ENCODE measurements around the gene XPR1. TPM values are rescaled to one million over a fixed set of nuclear protein-coding genes. Genes with fewer than 3 reads are reported as not detected.
"Not testable (repeated sequence)": the region's sequence is repeated elsewhere in the genome, so short reads cannot be mapped to it uniquely, and the experiment has no call there.

XPR1 gene
- total RNA-seq, 6 experiments from 2014 or later: 25.0 to 44.7 (median 34.0) TPM

GRCh38 chr1:180644526-180645192 lies 12.8 kb downstream of the XPR1 start:
- DNase-seq: no peak
- no peak for TF ChIP-seq CTCF (IDR thresholded peaks at IDR 0.05)
- Mint-ChIP-seq H3K27ac (no peak overlapping the region), H3K36me3 (ENCODE audit: low read depth) (no peaks in the 10 kb centered on the region), H3K4me1 (ENCODE audit: low read depth) (peaks cover 21% of the 10 kb centered on the region), H3K4me3 (no peak overlapping the region), H3K27me3 (ENCODE audit: insufficient read depth) (no peaks in the 10 kb centered on the region), H3K9me3 (no peaks in the 10 kb centered on the region)

- H3K9me3 Mint-ChIP-seq; H3K27ac Mint-ChIP-seq; H3K4me3 Mint-ChIP-seq; H3K36me3 Mint-ChIP-seq (ENCODE audit: low read depth); H3K27me3 Mint-ChIP-seq (ENCODE audit: insufficient read depth); DNase-seq: not testable (repeated sequence)
- peaks cover 19% of the 10 kb centered on the region for H3K4me1 Mint-ChIP-seq (ENCODE audit: low read depth)
Observed at GRCh38 chr1:180645261-180645660, 13.4 kb downstream of the XPR1 start.

GRCh38 chr1:180646093-180646492 lies 14.3 kb downstream of the XPR1 start:
- no peak for DNase-seq
- H3K4me3 Mint-ChIP-seq: no peak overlapping the region
- no peaks in the 10 kb centered on the region for H3K36me3 Mint-ChIP-seq (ENCODE audit: low read depth)
- TF ChIP-seq CTCF (IDR thresholded peaks at IDR 0.05): no peak
- H3K27ac Mint-ChIP-seq: no peak overlapping the region
- no peaks in the 10 kb centered on the region for H3K27me3 Mint-ChIP-seq (ENCODE audit: insufficient read depth)
- no peaks in the 10 kb centered on the region for H3K9me3 Mint-ChIP-seq
- H3K4me1 Mint-ChIP-seq (ENCODE audit: low read depth): peaks cover 13% of the 10 kb centered on the region

GRCh38 chr1:180646547-180646946 lies 14.7 kb downstream of the XPR1 start:
- no peak for TF ChIP-seq CTCF (IDR thresholded peaks at IDR 0.05)
- Mint-ChIP-seq H3K4me3 (no peak overlapping the region), H3K27me3 (ENCODE audit: insufficient read depth) (no peaks in the 10 kb centered on the region), H3K4me1 (ENCODE audit: low read depth) (peaks cover 13% of the 10 kb centered on the region), H3K27ac (no peak overlapping the region), H3K36me3 (ENCODE audit: low read depth) (no peaks in the 10 kb centered on the region), H3K9me3 (no peaks in the 10 kb centered on the region)
- no peak for DNase-seq

- peaks cover 9% of the 10 kb centered on the region; the same call in 1 of the 2 replicates for H3K4me1 Mint-ChIP-seq (ENCODE audit: low read depth)
- H3K9me3 Mint-ChIP-seq: peaks cover 12% of the 10 kb centered on the region
- DNase-seq: no peak
- no peaks in the 10 kb centered on the region for H3K27me3 Mint-ChIP-seq (ENCODE audit: insufficient read depth)
- peaks cover 17% of the 10 kb centered on the region for H3K36me3 Mint-ChIP-seq (ENCODE audit: low read depth)
- TF ChIP-seq CTCF (IDR thresholded peaks at IDR 0.05): no peak
- no peak overlapping the region for H3K27ac Mint-ChIP-seq
- H3K4me3 Mint-ChIP-seq: no peak overlapping the region
Observed at GRCh38 chr1:180652792-180653191, 21.0 kb downstream of the XPR1 start.

- no peak for DNase-seq
- Mint-ChIP-seq H3K9me3 (peaks cover 40% of the 10 kb centered on the region), H3K27me3 (ENCODE audit: insufficient read depth) (no peaks in the 10 kb centered on the region; the same call in 1 of the 2 replicates), H3K4me3 (no peak overlapping the region), H3K27ac (no peak overlapping the region), H3K4me1 (ENCODE audit: low read depth) (no peaks in the 10 kb centered on the region), H3K36me3 (ENCODE audit: low read depth) (peaks cover 54% of the 10 kb centered on the region)
- TF ChIP-seq CTCF (IDR thresholded peaks at IDR 0.05): no peak
Observed at GRCh38 chr1:180662709-180663108, 30.9 kb downstream of the XPR1 start.

All from HFFc6 (cell line).